GM13976 (cell line): Measurements from ENCODE around the gene MRPL38.

Source experiments
- DNase-seq: peaks from one replicate; pipeline ENCODE4 v3.0.0; 2012; ENCODE audit warnings: low spot score
- CTCF ChIP-seq: IDR thresholded peaks from 2 replicates; pipeline ENCODE4 v1.5.1; 2012; ENCODE audit warnings: borderline replicate concordance, mild to moderate bottlenecking; ENCODE audit not compliant: insufficient read depth; ENCODE audit errors: extremely low read depth, missing control alignments, control extremely low read depth
- in situ Hi-C: fragments of 300-500 bp; cut with MboI; formaldehyde crosslinking; loops from one replicate; pipeline ENCODE4 v1.12.0; 2022; ENCODE audit warnings: low sequenced_read_pairs, mixed read lengths, inconsistent platforms; ENCODE audit not compliant: unreplicated experiment

MRPL38 gene

GRCh38 chr17:75921596-75921995, 16.9 kb upstream of the MRPL38 start:
- DNase-seq = no peak
- in situ Hi-C loops = loop anchor here (25.0 kb wide), 1 partner anchor 366 kb away; no protein-coding TSS in a partner anchor
- no peak for TF ChIP-seq CTCF

GRCh38 chr17:75920045-75920560, 15.4 kb upstream of the MRPL38 start:
- no peak for DNase-seq
- in situ Hi-C loops = loop anchor here (25.0 kb wide), 1 partner anchor 367 kb away; no protein-coding TSS in a partner anchor
- TF ChIP-seq CTCF = no peak

- in situ Hi-C loops = loop anchor here (25.0 kb wide), 1 partner anchor 368 kb away; no protein-coding TSS in a partner anchor
- DNase-seq = no peak
- TF ChIP-seq CTCF = no peak
Measured at GRCh38 chr17:75919611-75920010, 14.9 kb upstream of the MRPL38 start.

- DNase-seq = no peak
- TF ChIP-seq CTCF = no peak
- in situ Hi-C loops = loop anchor here (25.0 kb wide), 1 partner anchor 369 kb away; no protein-coding TSS in a partner anchor
Measured at GRCh38 chr17:75917917-75918445, 13.3 kb upstream of the MRPL38 start.

GRCh38 chr17:75917141-75917916, 12.6 kb upstream of the MRPL38 start:
- no peak for DNase-seq
- in situ Hi-C loops = loop anchor here (25.0 kb wide), 1 partner anchor 370 kb away; no protein-coding TSS in a partner anchor
- TF ChIP-seq CTCF = no peak

- DNase-seq = no peak
- in situ Hi-C loops = loop anchor here (25.0 kb wide), 1 partner anchor 372 kb away; no protein-coding TSS in a partner anchor
- no peak for TF ChIP-seq CTCF
Measured at GRCh38 chr17:75915268-75915667, 10.6 kb upstream of the MRPL38 start.
